HG03354 (cell line): Measurements from ENCODE around the gene SLC8A3.

Experiments used
- ATAC-seq: cut with Tn5 transposase; IDR thresholded peaks from one replicate; pipeline ENCODE4 v1.9.1; 2021; ENCODE audit warnings: mild to moderate bottlenecking; ENCODE audit not compliant: unreplicated experiment, poor library complexity, severe bottlenecking

The SLC8A3 gene

GRCh38 chr14:70127186-70127585 is 61.6 kb downstream of the SLC8A3 start:
- ATAC-seq = no peak

GRCh38 chr14:70123796-70124195 is 65.0 kb downstream of the SLC8A3 start:
- ATAC-seq = no peak

DNA sequence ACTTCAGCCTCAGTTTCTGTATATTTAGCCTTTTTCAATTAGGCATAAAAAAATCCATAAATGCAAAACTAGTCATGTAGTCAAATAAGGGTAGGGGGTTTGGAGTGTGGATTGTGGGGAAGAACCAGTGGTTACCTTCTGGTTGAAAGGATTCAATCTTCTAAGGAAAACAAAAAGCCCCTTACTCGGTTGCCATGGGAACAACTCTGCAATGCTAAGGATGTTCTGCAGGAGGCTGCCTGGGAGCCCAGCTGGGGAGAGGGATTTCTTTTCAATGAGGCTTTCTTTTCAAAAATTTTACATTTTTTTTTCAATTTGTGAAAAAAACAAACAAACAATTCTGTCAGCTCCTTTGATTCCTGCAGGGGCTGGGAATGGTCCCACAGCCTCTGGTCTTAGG is 67.2 kb downstream of the SLC8A3 start:
- ATAC-seq = no peak

GRCh38 chr14:70118064-70118463 is 70.7 kb downstream of the SLC8A3 start:
- no peak for ATAC-seq

- ATAC-seq = no peak
These were observed 72.5 kb downstream of the SLC8A3 start for GRCh38 chr14:70116278-70116677.

GRCh38 chr14:70114621-70115156 is 74.1 kb downstream of the SLC8A3 start:
- no peak for ATAC-seq

DNA sequence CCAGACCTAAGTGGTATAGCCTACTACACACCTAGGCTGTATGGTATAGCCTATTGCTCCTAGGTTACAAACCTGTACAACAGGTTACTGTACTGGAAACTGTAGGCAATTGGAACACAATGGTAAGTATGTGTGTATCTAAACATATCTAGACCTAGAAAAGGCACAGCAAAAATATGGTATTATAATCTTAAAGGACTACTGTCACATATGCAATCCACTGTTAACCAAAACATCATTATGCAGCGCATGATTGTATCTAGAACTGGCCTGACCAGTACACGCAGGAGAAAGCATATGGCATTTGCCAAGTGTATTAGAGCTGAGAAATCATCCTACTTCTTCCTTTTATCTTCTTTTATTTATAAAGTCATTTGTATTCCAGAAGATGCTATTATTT is 75.5 kb downstream of the SLC8A3 start:
- ATAC-seq = no peak

DNA sequence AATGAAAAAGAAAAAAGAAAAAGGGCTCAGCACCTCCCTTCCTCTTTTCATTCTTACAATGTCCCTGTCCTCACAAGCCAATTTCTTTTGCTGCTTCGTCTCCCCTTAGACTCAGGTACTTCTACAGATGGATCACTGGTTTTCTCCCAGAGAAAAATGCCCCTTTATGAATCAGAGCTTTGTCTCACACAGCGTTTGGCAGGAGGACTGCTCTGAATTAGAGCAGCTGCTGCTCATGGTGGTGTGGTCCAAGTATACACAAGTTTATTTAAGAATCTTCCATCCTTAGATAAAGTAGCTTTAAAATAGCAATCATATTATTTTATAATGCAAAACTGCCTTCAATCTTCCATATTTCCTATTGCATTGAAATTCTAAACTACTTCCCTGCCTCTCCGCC is 80.3 kb downstream of the SLC8A3 start:
- ATAC-seq = no peak

- no peak for ATAC-seq
These were observed 81.4 kb downstream of the SLC8A3 start for GRCh38 chr14:70107309-70107708.

- no peak for ATAC-seq
These were observed 88.7 kb downstream of the SLC8A3 start for GRCh38 chr14:70100071-70100470.

DNA sequence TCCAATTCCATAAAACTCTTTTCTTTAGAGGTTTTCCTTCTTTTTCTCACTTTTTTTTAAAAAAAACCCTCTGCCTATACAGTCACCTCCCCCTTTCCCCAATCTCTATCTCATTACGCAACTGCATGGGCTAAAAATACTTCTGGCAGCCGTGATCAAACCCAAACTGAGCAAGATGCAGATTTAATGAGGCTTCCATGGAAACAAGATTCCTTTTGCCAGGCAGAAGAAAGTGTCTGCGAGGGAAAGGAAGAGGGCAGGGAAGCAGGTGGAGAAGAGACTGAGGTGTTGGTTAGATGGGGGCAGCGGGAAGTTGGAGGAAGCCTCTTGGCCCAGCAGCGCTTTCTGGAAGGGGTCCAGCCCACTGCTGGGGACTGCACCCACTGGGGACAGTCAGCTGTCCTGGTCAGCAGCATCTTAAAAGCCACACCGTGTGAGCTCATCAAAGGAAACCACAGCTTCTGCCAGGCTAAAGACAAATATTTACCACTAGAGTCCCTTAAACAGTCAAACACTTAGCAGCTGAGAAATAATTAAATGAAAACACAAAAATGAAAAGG is 90.4 kb downstream of the SLC8A3 start:
- ATAC-seq = no peak

GRCh38 chr14:70097576-70098249 is 91.0 kb downstream of the SLC8A3 start:
- no peak for ATAC-seq

GRCh38 chr14:70096866-70097265 is 91.9 kb downstream of the SLC8A3 start:
- no peak for ATAC-seq

- no peak for ATAC-seq
These were observed 94.1 kb downstream of the SLC8A3 start for GRCh38 chr14:70094631-70095030.

- no peak for ATAC-seq
These were observed 94.6 kb downstream of the SLC8A3 start for GRCh38 chr14:70094106-70094505.

GRCh38 chr14:70093156-70093555 is 95.6 kb downstream of the SLC8A3 start:
- no peak for ATAC-seq

DNA sequence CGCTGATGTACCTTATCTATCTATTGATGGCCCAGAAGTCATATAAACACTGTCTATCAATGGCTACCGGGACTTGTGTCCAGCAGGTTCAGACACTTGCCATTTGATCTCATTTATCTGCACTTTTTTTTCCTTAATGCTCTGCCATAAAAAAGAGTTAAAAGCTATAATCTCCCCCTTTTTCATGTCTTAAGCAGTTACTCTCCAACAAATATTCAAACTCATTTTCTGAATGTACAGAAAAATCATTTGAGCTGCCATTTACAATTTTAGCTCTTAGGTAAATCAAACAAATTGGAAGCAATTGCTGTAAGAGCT is 101.4 kb downstream of the SLC8A3 start:
- no peak for ATAC-seq

- ATAC-seq = no peak
These were observed 101.9 kb downstream of the SLC8A3 start for GRCh38 chr14:70086685-70087379.

DNA sequence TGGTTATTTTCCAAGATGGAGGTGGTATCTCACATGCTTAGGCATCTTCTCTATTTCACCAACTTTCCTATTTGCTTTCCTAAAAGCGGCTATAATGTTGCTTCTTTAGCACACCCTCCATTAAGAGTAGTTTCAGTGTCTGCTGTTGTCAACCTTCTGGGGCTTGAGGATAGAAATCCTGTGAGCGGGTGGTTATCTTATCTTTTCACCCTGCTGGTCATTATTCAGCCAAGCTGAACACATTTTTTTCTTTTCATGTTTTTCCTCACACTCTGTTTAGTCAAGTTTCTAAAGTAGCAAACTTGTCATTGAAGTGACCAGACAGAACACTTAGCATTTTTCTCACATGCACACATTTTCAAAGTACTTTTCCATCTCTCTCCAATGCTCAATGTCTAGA is 104.5 kb downstream of the SLC8A3 start:
- no peak for ATAC-seq

GRCh38 chr14:70082394-70082793 is 106.4 kb downstream of the SLC8A3 start:
- no peak for ATAC-seq

GRCh38 chr14:70080076-70080475 is 108.7 kb downstream of the SLC8A3 start:
- ATAC-seq = no peak
